ENCODE results near the gene CHCHD5.

DNA sequence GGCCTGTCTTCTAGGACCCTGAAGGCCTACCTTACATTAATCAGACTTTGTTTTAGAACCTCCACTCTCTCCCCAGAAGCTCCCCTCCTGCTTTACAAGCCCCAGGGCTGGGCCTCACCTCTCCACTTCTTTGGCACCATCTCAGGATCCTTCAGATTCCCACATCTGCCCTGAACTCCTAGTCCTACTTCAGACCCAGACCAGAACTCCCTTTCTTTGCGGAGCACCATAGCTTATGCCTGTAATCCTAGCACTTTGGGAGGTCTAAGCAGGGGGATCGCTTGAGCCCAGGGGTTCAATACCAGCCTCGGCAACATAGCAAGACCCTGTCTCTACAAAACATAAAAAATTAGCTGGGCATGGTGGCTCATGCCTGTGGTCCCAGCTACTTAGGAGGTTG lies 991 bp downstream of the CHCHD5 start:
- TF ChIP-seq POLR2A (IDR thresholded peaks at IDR 0.05; ENCODE audit: low read depth, low read length) (no peak), SPI1 (IDR thresholded peaks at IDR 0.05; ENCODE audit: low read depth, low read length) (no peak)

Measured in GM12891 (cell line).